ENCODE data around the gene SNPH. TPM values are rescaled to one million over a fixed set of nuclear protein-coding genes. Genes with fewer than 3 reads are reported as not detected.

Gene SNPH
- total and polyA plus RNA-seq, 2 of the 8 experiments (the other 6 are each of a cell fraction or from before 2014, with no cell fraction given), result 0.98 to 4.9 TPM

DNA sequence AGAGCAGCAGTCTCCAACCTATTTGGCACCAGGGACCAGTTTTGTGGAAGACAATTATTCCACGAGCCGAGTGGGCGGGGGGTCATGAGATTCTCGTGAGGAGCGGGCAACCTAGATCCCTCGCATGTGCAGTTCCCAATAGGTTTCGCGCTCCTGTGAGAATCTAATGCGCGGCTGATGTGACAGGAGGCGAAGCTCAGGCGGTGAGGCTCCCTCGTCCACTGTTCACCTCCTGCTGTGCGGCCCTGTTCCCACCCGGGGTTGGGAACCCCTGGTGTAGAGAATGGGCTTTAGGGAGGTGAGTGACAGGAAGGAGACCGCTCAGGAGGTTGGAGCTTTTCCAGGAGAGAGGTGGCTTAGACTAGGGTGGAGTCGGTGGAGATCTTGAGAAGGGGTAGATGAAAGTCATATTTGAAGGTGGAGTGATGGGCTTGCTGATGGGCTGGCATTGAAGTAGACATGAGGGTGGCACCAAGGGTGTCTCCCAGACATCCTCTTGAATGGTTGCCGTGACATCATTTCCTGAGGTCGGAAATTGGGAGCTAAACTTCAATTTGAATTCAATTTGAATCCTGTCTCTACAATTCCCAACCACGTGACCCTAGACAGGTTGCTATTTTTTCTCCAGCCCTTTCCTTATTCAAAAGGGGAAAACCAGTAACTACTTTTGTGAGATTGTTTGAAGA lies 41.7 kb upstream of the SNPH start:
- H2AK5ac ChIP-seq (ENCODE audit: low read depth, low read length), result no peak overlapping the region
- H3K9ac ChIP-seq (replicated peaks in 1 of 4; ENCODE audit: extremely low read depth in 1 of 4, low read depth in 3 of 4, low read length in 3 of 4), result no peak overlapping the region
- H3K9me3 ChIP-seq (ENCODE audit: insufficient read depth in 2 of 2, low read depth in 1 of 2, low read length in 1 of 2), result no peaks in the 10 kb centered on the region
- H3K79me1 ChIP-seq (ENCODE audit: low read depth, low read length), result no peaks in the 10 kb centered on the region
- H3K23ac ChIP-seq (ENCODE audit: insufficient read length), result no peak overlapping the region
- DNase-seq (ENCODE audit: low read depth in 1 of 2, low spot score in 2 of 2) (no peak), FAIRE-seq (no peak)
- H4K91ac ChIP-seq (replicated peaks; ENCODE audit: insufficient read length, low read length), result no peak overlapping the region
- no peak overlapping the region for H3K4ac ChIP-seq (replicated peaks; ENCODE audit: insufficient read length, low read depth, low read length)
- H3K4me2 ChIP-seq (ENCODE audit: insufficient read depth in 1 of 2, low read depth in 2 of 2, low read length in 2 of 2), result no peak overlapping the region; a peak in 1 of 4 replicates
- peaks cover 0 to 2% (median 0%) of the 10 kb centered on the region in 4 experiments; a peak in 1 of 7 replicates for H3K4me1 ChIP-seq (replicated peaks in 1 of 4; ENCODE audit: control insufficient read depth in 3 of 4, insufficient read depth in 4 of 4, low read length in 3 of 4)
- H2BK20ac ChIP-seq (ENCODE audit: low read length), result no peak overlapping the region
- H4K5ac ChIP-seq (ENCODE audit: insufficient read length, low read depth, low read length), result no peak overlapping the region
- H4K20me1 ChIP-seq (replicated peaks in 1 of 2; ENCODE audit: control insufficient read depth in 1 of 2, insufficient read depth in 2 of 2, low read length in 2 of 2), result no peaks in the 10 kb centered on the region
- no peak overlapping the region for H2BK15ac ChIP-seq (ENCODE audit: low read length)
- H3K36me3 ChIP-seq (ENCODE audit: control insufficient read depth in 2 of 4, insufficient read depth in 4 of 4, low read length in 3 of 4), result no peaks in the 10 kb centered on the region
- H4K8ac ChIP-seq (ENCODE audit: extremely low read depth, insufficient read depth, low read length), result no peak overlapping the region
- no peak overlapping the region for H3K27ac ChIP-seq (ENCODE audit: low read depth, low read length)
- no peaks in the 10 kb centered on the region for H3K79me2 ChIP-seq (ENCODE audit: control insufficient read depth in 1 of 2, insufficient read depth in 2 of 2, low read length in 2 of 2)
- ChIA-PET CTCF (ENCODE audit: partially characterized antibody) (no interaction called here), POLR2A (ENCODE audit: partially characterized antibody) (interaction anchor here (1.6 kb wide), 2 partner anchors 12 to 17 kb away, joined by 5 to 7 read pairs; no protein-coding TSS in a partner anchor)
- H2AFZ ChIP-seq (ENCODE audit: low read length), result no peak overlapping the region
- H3K27me3 ChIP-seq (replicated peaks in 1 of 4; ENCODE audit: control insufficient read depth in 3 of 4, extremely low read depth in 1 of 4, insufficient read depth in 3 of 4, low read length in 3 of 4), result peaks cover 0 to 10% (median 7%) of the 10 kb centered on the region in 4 experiments; a peak in 6 of 7 replicates
- no peak overlapping the region for H2BK12ac ChIP-seq (ENCODE audit: low read depth, low read length)
- H2BK5ac ChIP-seq (ENCODE audit: low read depth, low read length), result no peak overlapping the region
- H3K56ac ChIP-seq (replicated peaks; ENCODE audit: insufficient read length, low read depth, low read length), result no peak overlapping the region
- peaks cover 8% of the 10 kb centered on the region; the same call in 1 of the 2 replicates for H3K23me2 ChIP-seq (ENCODE audit: low read depth, low read length)
- H2BK120ac ChIP-seq (replicated peaks; ENCODE audit: low read depth, low read length), result no peak overlapping the region
- WGBS, 2 experiments (ENCODE audit: extremely low coverage in 1 of 2, insufficient coverage in 1 of 2, insufficient read length in 1 of 2, insufficient replicate concordance in 2 of 2, low coverage in 1 of 2, low lambda C conversion rate in 2 of 2, missing lambda C conversion rate in 1 of 2), result 88% methylated on average over 18 of the region's 20 CpGs; no CpG with 5 or more reads in 1 of the 2 experiments
- no peak overlapping the region for H3K4me3 ChIP-seq (ENCODE audit: extremely low read depth in 1 of 4, insufficient read depth in 2 of 4, low read depth in 3 of 4, low read length in 4 of 4)
- H3K14ac ChIP-seq (ENCODE audit: insufficient read length), result no peak overlapping the region
- H3K18ac ChIP-seq (ENCODE audit: extremely low read depth, low read length), result no peak overlapping the region
- TF ChIP-seq MAFK (IDR thresholded peaks at IDR 0.05; ENCODE audit: low read depth, low read length), result no peak
- no peak for TF ChIP-seq EZH2 (IDR thresholded peaks at IDR 0.05; ENCODE audit: low read depth, low read length, severe bottlenecking)
- TF ChIP-seq SP4 (IDR thresholded peaks at IDR 0.05; ENCODE audit: low read length), result no peak
- TF ChIP-seq NANOG (IDR thresholded peaks at IDR 0.05; ENCODE audit: insufficient read depth, low read depth, low read length, poor library complexity, severe bottlenecking), result no peak
- no peak for TF ChIP-seq RFX5 (IDR thresholded peaks at IDR 0.05; ENCODE audit: borderline replicate concordance, low read depth, low read length)
- TF ChIP-seq TAF7 (optimal IDR thresholded peaks at IDR 0.05; ENCODE audit: borderline replicate concordance, low read depth, low read length), result no peak
- TF ChIP-seq POU5F1 (IDR thresholded peaks at IDR 0.05; ENCODE audit: low read depth, low read length), result no peak
- no peak for TF ChIP-seq PHF8 (conservative IDR thresholded peaks at IDR 0.05; ENCODE audit: low read depth, low read length)
- no peak for TF ChIP-seq SUZ12 (IDR thresholded peaks at IDR 0.05; ENCODE audit: low read length)

Data from H1 (cell line).